Gastrocnemius medialis (tissue), 4 donors: ENCODE measurements around the gene KIF7. TPM values are rescaled to one million over a fixed set of nuclear protein-coding genes. Genes with fewer than 3 reads are reported as not detected.

Experiments used
- ATAC-seq, 2 donors: fragments of 150-250 bp; one replicate each; pipeline ENCODE4 v1.9.1; 2016
- DNase-seq, 2 donors: peaks; one replicate each; pipeline ENCODE4 v3.0.0-alpha.2; 2019
- H3K27ac ChIP-seq, 4 donors: fragments of 200-600 bp; sonication (generic); 1 replicate in 1 of 4; 2 replicates in 3 of 4; pipeline ENCODE4 v1.5.1; 2016 to 2018; ENCODE audit warnings: mild to moderate bottlenecking in 2 of 4, moderate library complexity in 1 of 4
- H3K27me3 ChIP-seq, 3 donors: fragments of 200-600 bp; sonication (generic) in 2 of 3; 1 replicate in 1 of 3; 2 replicates in 2 of 3; pipeline versions ENCODE4 v1.5.1 to v1.6.0; 2016 to 2019; ENCODE audit warnings: mild to moderate bottlenecking in 1 of 3, moderate library complexity in 1 of 3
- H3K36me3 ChIP-seq, 2 donors: fragments of 200-600 bp; sonication (generic) in 1 of 2; one replicate each; pipeline ENCODE4 v1.5.1; 2017 to 2018
- H3K4me1 ChIP-seq, 2 donors: fragments of 200-600 bp; sonication (generic) in 1 of 2; one replicate each; pipeline ENCODE4 v1.5.1; 2016 to 2017; ENCODE audit warnings: mild to moderate bottlenecking in 2 of 2
- H3K4me3 ChIP-seq, 4 donors: fragments of 200-600 bp; sonication (generic) in 3 of 4; 1 replicate in 1 of 4; 2 replicates in 3 of 4; pipeline ENCODE4 v1.5.1; 2016 to 2019; ENCODE audit warnings: mild to moderate bottlenecking in 2 of 4
- H3K9me3 ChIP-seq, 3 donors: fragments of 200-600 bp; sonication (generic) in 2 of 3; 1 replicate in 1 of 3; 2 replicates in 2 of 3; pipeline ENCODE4 v1.5.1; 2016 to 2019
- POLR2A ChIP-seq, 2 donors: fragments of 450-650 bp; IDR thresholded peaks; one replicate each; pipeline ENCODE4 v1.6.1; 2017; ENCODE audit warnings: antibody characterized with exemption in 2 of 2, mild to moderate bottlenecking in 2 of 2, moderate library complexity in 2 of 2
- in situ Hi-C, 4 donors: fragments of 200-750 bp; cut with MboI; loops; one replicate each; pipeline versions ENCODE4 v1.15.0 to v1.8.0; 2017; ENCODE audit warnings: low sequenced_read_pairs in 4 of 4
- intact Hi-C: fragments of 100-400 bp; cut with DNase I; formaldehyde crosslinking; loops from one replicate; pipeline ENCODE4 v1.15.1; 2023; ENCODE audit warnings: low total_unique reads
- total RNA-seq, 4 donors: library from RNA; depleted of rRNA; stranded (reverse); fragments of >200 nt; gene quantifications; one replicate each; pipeline versions ENCODE4 v1.1.0 to v1.2.3, GENCODE V29; 2016
- TF ChIP-seq, protein P1 (sequence below), 5 experiments: fragments of 450-650 bp in 3 of 5; fragments of 200-600 bp in 2 of 5; sonication (generic) in 2 of 5; IDR thresholded peaks in 4 of 5; conservative IDR thresholded peaks in 1 of 5; 1 replicate in 4 of 5; 2 replicates in 1 of 5; pipeline ENCODE4 v1.5.1; 2016 to 2019; ENCODE audit warnings: antibody characterized with exemption in 5 of 5, mild to moderate bottlenecking in 3 of 5, moderate library complexity in 3 of 5

The KIF7 gene
- total RNA-seq, 4 donors from 2014 or later, result 0.19 to 0.66 (median 0.61) TPM

DNA sequence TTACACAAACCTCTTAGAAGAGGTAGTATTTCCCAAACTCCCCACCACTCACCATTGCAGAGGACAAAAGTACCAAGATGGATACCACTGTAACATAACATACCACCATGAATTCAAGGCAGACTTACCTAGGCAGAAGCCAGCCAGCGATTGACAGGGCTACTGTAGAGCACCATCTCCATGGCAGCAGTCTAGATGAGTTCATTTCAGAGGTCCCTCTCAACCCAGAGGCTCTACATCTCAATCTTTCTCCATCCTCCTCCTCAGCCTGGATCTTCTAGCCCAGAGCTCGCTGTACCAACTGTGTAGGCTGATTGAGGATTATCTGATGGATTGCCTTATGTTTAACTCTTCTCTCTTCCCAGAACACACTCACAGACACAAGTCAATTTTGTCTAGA lies 25.9 kb upstream of the KIF7 start:
- ATAC-seq (no peak), DNase-seq (no peak)
- Histone ChIP-seq H3K36me3 (no peaks in the 10 kb centered on the region), H3K4me1 (peaks cover 28 to 36% of the 10 kb centered on the region in 2 donors), H3K27me3 (no peaks in the 10 kb centered on the region), H3K9me3 (no peaks in the 10 kb centered on the region), H3K27ac (peak overlapping the region; percentile 50 to 84 (median 78)), H3K4me3 (no peak overlapping the region)
- intact Hi-C loops (loop anchor here (10.0 kb wide), 2 partner anchors 394 to 766 kb away; partner anchors contain the start of gene MFGE8), in situ Hi-C loops (no loop called here)
- TF ChIP-seq, protein P1, sequence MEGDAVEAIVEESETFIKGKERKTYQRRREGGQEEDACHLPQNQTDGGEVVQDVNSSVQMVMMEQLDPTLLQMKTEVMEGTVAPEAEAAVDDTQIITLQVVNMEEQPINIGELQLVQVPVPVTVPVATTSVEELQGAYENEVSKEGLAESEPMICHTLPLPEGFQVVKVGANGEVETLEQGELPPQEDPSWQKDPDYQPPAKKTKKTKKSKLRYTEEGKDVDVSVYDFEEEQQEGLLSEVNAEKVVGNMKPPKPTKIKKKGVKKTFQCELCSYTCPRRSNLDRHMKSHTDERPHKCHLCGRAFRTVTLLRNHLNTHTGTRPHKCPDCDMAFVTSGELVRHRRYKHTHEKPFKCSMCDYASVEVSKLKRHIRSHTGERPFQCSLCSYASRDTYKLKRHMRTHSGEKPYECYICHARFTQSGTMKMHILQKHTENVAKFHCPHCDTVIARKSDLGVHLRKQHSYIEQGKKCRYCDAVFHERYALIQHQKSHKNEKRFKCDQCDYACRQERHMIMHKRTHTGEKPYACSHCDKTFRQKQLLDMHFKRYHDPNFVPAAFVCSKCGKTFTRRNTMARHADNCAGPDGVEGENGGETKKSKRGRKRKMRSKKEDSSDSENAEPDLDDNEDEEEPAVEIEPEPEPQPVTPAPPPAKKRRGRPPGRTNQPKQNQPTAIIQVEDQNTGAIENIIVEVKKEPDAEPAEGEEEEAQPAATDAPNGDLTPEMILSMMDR (IDR thresholded peaks at IDR 0.05 in 4 of 5, conservative IDR thresholded peaks at IDR 0.05 in 1 of 5), result no peak
- TF ChIP-seq POLR2A (IDR thresholded peaks at IDR 0.05), result no peak

DNA sequence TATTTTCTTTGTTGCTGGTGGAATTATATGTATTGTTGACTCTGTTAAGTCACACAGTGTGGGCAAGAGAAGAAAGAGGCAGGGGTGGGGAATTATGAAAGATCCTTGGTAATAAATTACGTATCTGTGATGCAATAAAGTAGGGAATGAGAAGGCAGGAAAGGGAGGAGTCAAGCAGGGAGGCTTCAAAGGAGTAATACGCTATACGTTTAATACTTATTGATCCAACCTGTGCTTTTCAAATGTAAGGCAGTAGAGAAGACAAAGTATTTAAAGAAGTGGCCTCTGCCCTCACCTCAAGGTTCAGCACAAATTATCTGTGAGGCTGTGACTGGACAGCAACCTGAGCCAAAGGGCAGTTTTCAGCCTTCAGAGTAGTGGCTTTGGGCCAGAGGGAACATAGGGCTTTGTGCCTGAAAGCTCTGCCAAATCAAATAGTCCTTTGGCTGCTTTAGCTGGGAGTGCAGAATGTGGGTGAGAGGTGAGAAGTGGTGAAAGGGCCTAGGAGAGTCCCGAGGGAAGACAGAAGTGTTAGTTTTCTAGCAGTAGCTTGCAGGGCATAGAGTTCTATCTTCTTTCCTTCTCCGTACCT lies 25.1 kb upstream of the KIF7 start:
- peak overlapping the region; percentile 50 to 84 (median 78) for H3K27ac ChIP-seq
- intact Hi-C loops, result loop anchor here (10.0 kb wide), 2 partner anchors 394 to 766 kb away; partner anchors contain the start of gene MFGE8

DNA sequence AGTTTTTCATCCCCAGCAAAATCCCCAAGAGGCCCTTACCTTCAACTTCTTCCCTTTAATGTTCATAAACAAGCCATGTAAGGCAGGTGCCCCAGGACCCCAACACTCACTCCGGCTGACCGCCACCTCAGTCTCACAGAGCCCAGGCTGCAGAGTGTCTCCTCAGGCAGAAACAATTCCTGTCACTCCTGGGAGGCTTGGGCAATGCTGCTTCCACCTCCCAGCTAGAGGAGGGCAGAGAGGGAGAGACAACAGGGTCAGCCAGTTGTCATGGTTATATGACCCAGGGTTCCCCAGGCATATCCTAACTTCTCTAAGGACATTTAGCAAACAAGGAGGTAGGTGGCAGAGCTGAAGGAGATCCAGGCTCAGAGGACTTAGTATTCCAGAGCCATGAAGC lies 23.9 kb upstream of the KIF7 start, which contains the start of gene PLIN1:
Gene PLIN1, minus strand, starts transcription at position 156 of the 400 bp plus-strand sequence. CDS start 1,878 bp downstream, outside the sequence.
- no peak within 1 kb of the TSS for H3K4me3 ChIP-seq
- H3K9me3 ChIP-seq, result no peaks in the 10 kb centered on the region
- no peak for ATAC-seq
- peak within 1 kb of the TSS; percentile 50 to 84 (median 78) for H3K27ac ChIP-seq
- peaks cover 28 to 36% of the 10 kb centered on the region in 2 donors for H3K4me1 ChIP-seq
- TF ChIP-seq, protein P1 (IDR thresholded peaks at IDR 0.05 in 4 of 5, conservative IDR thresholded peaks at IDR 0.05 in 1 of 5), result no peak
- no peak for TF ChIP-seq POLR2A (IDR thresholded peaks at IDR 0.05)
- no peaks in the 10 kb centered on the region for H3K27me3 ChIP-seq
- H3K36me3 ChIP-seq, result no peaks in the 10 kb centered on the region
- in situ Hi-C loops, result no loop called here
- intact Hi-C loops, result no loop called here
- no peak for DNase-seq

More for the DNA sequence above, 25.1 kb upstream of the KIF7 start:
- DNase-seq, result peak; percentile 77 to 82
- in situ Hi-C loops, result no loop called here
- Histone ChIP-seq H3K9me3 (no peaks in the 10 kb centered on the region), H3K4me1 (peaks cover 28 to 36% of the 10 kb centered on the region in 2 donors), H3K4me3 (no peak overlapping the region), H3K36me3 (no peaks in the 10 kb centered on the region), H3K27me3 (no peaks in the 10 kb centered on the region)
- no peak for TF ChIP-seq POLR2A (IDR thresholded peaks at IDR 0.05)
- TF ChIP-seq, protein P1 (IDR thresholded peaks at IDR 0.05 in 4 of 5, conservative IDR thresholded peaks at IDR 0.05 in 1 of 5), result no peak
- ATAC-seq, result peak; percentile 99

DNA sequence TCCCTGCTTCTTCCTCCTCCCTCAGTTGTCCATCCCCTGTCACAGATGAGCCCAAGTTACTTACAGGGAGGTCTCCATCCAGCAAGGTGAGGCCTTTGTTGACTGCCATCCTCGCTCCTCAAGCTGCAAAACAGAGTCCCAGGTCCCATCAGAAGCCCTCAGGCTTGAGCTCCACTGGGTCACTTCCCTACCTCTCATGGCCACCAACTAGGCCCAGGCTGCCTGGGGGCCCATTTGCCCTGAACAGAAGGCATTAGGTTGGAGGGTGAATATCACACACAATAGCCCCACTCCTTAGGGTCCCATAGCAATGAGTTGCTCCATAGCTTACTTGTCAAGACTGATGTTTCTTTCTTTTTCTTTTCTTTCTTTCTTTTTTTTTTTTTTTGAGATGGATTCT lies 22.1 kb upstream of the KIF7 start:
- DNase-seq (no peak), ATAC-seq (no peak)
- intact Hi-C loops (no loop called here), in situ Hi-C loops (no loop called here)
- no peaks in the 10 kb centered on the region for H3K36me3 ChIP-seq
- H3K27me3 ChIP-seq, result no peaks in the 10 kb centered on the region
- H3K4me1 ChIP-seq, result peaks cover 28 to 32% of the 10 kb centered on the region in 2 donors
- H3K4me3 ChIP-seq, result no peak overlapping the region
- TF ChIP-seq, protein P1 (IDR thresholded peaks at IDR 0.05 in 4 of 5, conservative IDR thresholded peaks at IDR 0.05 in 1 of 5), result no peak
- TF ChIP-seq POLR2A (IDR thresholded peaks at IDR 0.05), result no peak
- no peaks in the 10 kb centered on the region for H3K9me3 ChIP-seq
- no peak overlapping the region for H3K27ac ChIP-seq
